ENCODE measurements around the gene ZBTB5.

ZBTB5 gene

DNA sequence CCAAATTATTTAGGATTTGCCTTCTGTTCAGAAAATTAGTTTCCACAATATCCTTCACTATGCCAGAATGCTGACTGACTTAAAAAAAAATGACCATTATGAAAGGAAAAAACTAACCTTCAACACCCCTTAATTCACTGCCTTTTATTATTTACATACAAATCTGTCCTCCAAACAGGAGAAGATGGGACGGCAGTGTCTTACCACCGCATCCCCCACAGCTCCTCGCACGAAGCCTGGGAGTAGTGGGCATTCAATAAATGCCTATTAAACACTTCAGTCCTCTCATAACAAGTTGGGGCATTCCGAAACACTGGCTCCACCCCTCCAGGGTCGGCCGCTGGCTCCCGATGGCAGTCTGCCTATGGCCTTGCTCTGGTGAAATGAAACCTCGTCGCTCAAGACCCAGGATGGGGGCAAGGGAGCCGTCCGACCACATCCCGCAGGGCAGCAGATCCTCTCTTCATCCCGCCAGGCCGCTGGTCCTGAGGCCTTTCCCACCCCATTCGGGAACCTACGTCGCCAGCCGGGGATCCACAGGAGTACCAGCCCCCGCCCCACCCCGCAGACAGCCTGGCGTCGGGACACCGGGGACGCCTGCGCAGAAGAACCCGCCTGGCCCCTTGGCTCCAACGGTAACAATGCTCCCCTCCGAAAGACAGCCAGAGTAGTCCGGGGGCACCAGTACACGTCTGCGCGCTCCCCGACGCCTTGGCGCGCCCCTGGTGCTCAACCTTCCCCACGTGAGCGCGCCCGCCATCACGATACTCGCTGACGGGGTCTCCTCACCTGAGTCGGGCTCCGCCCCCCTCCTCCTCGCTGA, 613 bp downstream of the ZBTB5 start:
- H3K4me2 ChIP-seq (ENCODE audit: low read depth, low read length, poor library complexity, severe bottlenecking): peak overlapping the region; percentile 91
- no peaks in the 10 kb centered on the region for H3K36me3 ChIP-seq (ENCODE audit: low read length)
- peaks cover 11% of the 10 kb centered on the region; the same call in 1 of the 2 replicates for H4K20me1 ChIP-seq (ENCODE audit: low read depth, low read length)
- H3K27me3 ChIP-seq (ENCODE audit: low read length): no peaks in the 10 kb centered on the region
- peak overlapping the region; percentile 71 for H3K4me3 ChIP-seq (ENCODE audit: insufficient read depth, low read length, poor library complexity, severe bottlenecking)
- no peaks in the 10 kb centered on the region for H3K9me3 ChIP-seq (ENCODE audit: insufficient read depth, low read length)
- peaks cover 52% of the 10 kb centered on the region for H3K79me2 ChIP-seq (ENCODE audit: insufficient read depth, low read length)
- H3K9me2 ChIP-seq (replicated peaks; ENCODE audit: insufficient read depth, low read length): no peaks in the 10 kb centered on the region
- peak overlapping the region; percentile 40 for H2AFZ ChIP-seq (ENCODE audit: low read depth, low read length, severe bottlenecking)
- H3F3A ChIP-seq (ENCODE audit: insufficient read depth): peaks cover 8% of the 10 kb centered on the region; the same call in 1 of the 2 replicates
- peak overlapping the region; percentile 86 for H3K9ac ChIP-seq (ENCODE audit: low read length)
- peak overlapping the region; percentile 84 for H3K27ac ChIP-seq (ENCODE audit: low read depth, low read length)
- TF ChIP-seq EZH2phosphoT487 (conservative IDR thresholded peaks at IDR 0.05; ENCODE audit: low read length): no peak

- Histone ChIP-seq H3K27ac (ENCODE audit: low read depth, low read length) (peak overlapping the region; percentile 84), H4K20me1 (ENCODE audit: low read depth, low read length) (peaks cover 11% of the 10 kb centered on the region; the same call in 1 of the 2 replicates), H3K36me3 (ENCODE audit: low read length) (no peaks in the 10 kb centered on the region), H2AFZ (ENCODE audit: low read depth, low read length, severe bottlenecking) (no peak overlapping the region), H3K9ac (ENCODE audit: low read length) (peak overlapping the region; percentile 86), H3K4me2 (ENCODE audit: low read depth, low read length, poor library complexity, severe bottlenecking) (peak overlapping the region; percentile 91), H3F3A (ENCODE audit: insufficient read depth) (peaks cover 8% of the 10 kb centered on the region; the same call in 1 of the 2 replicates), H3K79me2 (ENCODE audit: insufficient read depth, low read length) (peaks cover 57% of the 10 kb centered on the region), H3K27me3 (ENCODE audit: low read length) (no peaks in the 10 kb centered on the region), H3K9me2 (replicated peaks; ENCODE audit: insufficient read depth, low read length) (no peaks in the 10 kb centered on the region), H3K4me3 (ENCODE audit: insufficient read depth, low read length, poor library complexity, severe bottlenecking) (peak overlapping the region; percentile 71), H3K9me3 (ENCODE audit: insufficient read depth, low read length) (no peaks in the 10 kb centered on the region)
- TF ChIP-seq, protein P1, sequence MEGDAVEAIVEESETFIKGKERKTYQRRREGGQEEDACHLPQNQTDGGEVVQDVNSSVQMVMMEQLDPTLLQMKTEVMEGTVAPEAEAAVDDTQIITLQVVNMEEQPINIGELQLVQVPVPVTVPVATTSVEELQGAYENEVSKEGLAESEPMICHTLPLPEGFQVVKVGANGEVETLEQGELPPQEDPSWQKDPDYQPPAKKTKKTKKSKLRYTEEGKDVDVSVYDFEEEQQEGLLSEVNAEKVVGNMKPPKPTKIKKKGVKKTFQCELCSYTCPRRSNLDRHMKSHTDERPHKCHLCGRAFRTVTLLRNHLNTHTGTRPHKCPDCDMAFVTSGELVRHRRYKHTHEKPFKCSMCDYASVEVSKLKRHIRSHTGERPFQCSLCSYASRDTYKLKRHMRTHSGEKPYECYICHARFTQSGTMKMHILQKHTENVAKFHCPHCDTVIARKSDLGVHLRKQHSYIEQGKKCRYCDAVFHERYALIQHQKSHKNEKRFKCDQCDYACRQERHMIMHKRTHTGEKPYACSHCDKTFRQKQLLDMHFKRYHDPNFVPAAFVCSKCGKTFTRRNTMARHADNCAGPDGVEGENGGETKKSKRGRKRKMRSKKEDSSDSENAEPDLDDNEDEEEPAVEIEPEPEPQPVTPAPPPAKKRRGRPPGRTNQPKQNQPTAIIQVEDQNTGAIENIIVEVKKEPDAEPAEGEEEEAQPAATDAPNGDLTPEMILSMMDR (IDR thresholded peaks at IDR 0.05; ENCODE audit: insufficient read depth, low read length, poor library complexity, severe bottlenecking): no peak
- TF ChIP-seq EZH2phosphoT487 (conservative IDR thresholded peaks at IDR 0.05; ENCODE audit: low read length): no peak
Observed at GRCh38 chr9:37464006-37464405, 1.2 kb downstream of the ZBTB5 start.

DNA sequence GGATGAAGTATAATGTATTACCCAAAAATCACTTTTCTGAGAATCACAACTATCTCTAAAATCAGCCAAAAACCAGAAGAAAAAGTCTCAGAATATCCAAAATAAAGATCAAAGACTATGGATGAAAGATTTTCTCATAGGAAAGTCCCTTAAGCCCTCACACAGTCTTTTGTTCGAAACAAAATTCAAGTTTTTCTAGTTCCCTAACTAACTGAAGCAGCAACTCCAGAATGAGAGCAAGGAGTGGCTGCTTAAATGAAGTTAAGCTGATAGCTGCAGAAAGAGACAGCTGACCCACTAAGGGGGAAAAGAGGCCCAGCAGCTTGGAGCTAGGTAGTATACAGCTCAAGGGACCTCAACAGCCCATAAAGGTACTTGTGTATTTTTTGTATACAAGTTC, 8.4 kb downstream of the ZBTB5 start:
- H3K4me2 ChIP-seq (ENCODE audit: low read depth, low read length, poor library complexity, severe bottlenecking): no peak overlapping the region
- no peak overlapping the region for H3K4me3 ChIP-seq (ENCODE audit: insufficient read depth, low read length, poor library complexity, severe bottlenecking)
- H3K9ac ChIP-seq (ENCODE audit: low read length): no peak overlapping the region
- H3K9me2 ChIP-seq (replicated peaks; ENCODE audit: insufficient read depth, low read length): no peaks in the 10 kb centered on the region
- H3K36me3 ChIP-seq (ENCODE audit: low read length): peaks cover 5% of the 10 kb centered on the region; the same call in 1 of the 2 replicates
- peaks cover 5% of the 10 kb centered on the region; the same call in 1 of the 2 replicates for H3F3A ChIP-seq (ENCODE audit: insufficient read depth)
- TF ChIP-seq, protein P1 (IDR thresholded peaks at IDR 0.05; ENCODE audit: insufficient read depth, low read length, poor library complexity, severe bottlenecking): no peak
- no peak for TF ChIP-seq EZH2phosphoT487 (conservative IDR thresholded peaks at IDR 0.05; ENCODE audit: low read length)
- H3K27me3 ChIP-seq (ENCODE audit: low read length): no peaks in the 10 kb centered on the region
- H4K20me1 ChIP-seq (ENCODE audit: low read depth, low read length): peaks cover 19% of the 10 kb centered on the region; the same call in 1 of the 2 replicates
- H3K9me3 ChIP-seq (ENCODE audit: insufficient read depth, low read length): no peaks in the 10 kb centered on the region
- H3K27ac ChIP-seq (ENCODE audit: low read depth, low read length): no peak overlapping the region
- H2AFZ ChIP-seq (ENCODE audit: low read depth, low read length, severe bottlenecking): no peak overlapping the region
- H3K79me2 ChIP-seq (ENCODE audit: insufficient read depth, low read length): peaks cover 99% of the 10 kb centered on the region
